NCI-H774 (cell line): Measurements from ENCODE around the gene RAF1.
"Not testable (repeated sequence)": the region's sequence is repeated elsewhere in the genome, so short reads cannot be mapped to it uniquely, and the experiment has no call there.

Source experiments
- DNase-seq: peaks from one replicate; lab custom pipeline; 2025; lab: John Stamatoyannopoulos, UW

The RAF1 gene

DNA sequence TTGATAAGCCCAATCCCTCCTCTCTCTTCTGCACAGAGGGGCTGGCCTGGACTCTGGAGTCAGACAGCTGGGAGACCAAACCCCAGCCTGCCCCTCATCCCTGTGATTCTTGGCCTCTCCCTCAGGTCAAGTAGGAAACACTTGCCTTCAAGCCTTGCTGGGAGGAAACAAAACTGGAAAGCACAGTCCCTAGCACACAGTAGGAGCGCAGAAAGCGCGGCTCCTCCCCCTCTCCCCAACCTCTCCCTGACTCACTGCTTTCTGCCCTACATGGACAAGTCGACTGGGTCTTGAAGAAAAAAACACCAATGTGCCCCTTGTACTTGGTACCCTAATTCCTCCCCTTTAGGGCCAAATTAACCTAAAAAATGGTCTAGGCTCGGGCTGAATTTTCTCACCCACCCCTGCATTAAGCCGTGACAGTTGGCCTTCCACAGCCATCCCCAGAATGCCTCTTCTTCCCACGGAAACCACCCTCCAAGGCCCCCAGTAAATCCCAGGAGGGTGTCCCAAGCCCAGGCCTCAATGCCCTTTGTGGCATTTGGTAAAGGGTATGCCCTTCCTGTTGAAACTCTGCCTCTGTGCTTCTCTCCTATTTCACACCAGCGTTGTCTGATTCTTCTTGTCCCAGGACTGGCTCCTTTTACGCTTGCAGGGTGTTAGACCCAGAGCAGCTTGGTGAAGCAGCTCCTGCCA is 11.3 kb upstream of the RAF1 start:
- DNase-seq, result no peak

DNA sequence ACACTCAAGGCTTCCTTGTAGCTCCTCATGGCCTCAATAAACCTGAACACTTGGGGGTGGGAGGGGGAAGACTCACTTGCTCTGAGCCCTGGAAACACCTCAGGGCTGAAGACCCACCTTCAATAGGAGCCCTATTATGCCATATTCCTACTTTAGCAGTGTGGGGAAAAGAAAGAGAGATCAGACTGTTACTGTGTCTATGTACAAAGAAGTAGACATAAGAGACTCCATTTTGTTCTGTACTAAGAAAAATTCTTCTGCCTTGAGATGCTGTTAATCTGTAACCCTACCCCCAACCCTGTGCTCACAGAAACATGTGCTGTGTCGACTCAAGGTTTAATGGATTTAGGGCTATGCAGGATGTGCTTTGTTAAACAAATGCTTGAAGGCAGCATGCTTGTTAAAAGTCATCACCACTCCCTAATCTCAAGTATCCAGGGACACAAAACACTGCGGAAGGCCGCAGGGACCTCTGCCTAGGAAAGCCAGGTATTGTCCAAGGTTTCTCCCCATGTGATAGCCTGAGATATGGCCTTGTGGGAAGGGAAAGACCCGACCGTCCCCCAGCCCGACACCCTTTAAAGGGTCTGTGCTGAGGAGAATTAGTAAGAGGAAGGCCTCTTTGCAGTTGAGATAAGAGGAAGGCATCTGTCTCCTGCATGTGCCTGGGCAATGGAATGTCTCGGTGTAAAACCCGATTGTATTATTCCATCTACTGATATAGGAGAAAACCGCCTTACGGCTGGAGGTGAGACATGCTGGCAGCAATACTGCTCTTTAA is 10.2 kb upstream of the RAF1 start:
- DNase-seq, result not testable (repeated sequence)

DNA sequence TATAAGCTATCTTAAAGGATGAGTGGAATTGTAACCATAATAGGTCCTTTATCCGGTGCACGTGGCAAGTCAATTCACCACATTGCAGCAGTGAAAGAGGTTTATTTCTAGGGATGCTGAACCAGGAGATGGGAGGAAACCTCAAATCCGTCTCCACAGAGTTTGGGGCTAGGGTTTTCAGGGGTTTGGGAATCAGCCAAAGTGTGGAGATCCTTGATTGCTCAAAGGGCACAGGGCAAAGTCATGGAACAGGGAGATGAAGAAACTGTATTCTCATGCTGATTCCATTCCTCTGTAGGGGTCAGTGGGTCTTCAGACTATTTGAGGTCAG is 7.2 kb upstream of the RAF1 start:
- DNase-seq, result no peak

DNA sequence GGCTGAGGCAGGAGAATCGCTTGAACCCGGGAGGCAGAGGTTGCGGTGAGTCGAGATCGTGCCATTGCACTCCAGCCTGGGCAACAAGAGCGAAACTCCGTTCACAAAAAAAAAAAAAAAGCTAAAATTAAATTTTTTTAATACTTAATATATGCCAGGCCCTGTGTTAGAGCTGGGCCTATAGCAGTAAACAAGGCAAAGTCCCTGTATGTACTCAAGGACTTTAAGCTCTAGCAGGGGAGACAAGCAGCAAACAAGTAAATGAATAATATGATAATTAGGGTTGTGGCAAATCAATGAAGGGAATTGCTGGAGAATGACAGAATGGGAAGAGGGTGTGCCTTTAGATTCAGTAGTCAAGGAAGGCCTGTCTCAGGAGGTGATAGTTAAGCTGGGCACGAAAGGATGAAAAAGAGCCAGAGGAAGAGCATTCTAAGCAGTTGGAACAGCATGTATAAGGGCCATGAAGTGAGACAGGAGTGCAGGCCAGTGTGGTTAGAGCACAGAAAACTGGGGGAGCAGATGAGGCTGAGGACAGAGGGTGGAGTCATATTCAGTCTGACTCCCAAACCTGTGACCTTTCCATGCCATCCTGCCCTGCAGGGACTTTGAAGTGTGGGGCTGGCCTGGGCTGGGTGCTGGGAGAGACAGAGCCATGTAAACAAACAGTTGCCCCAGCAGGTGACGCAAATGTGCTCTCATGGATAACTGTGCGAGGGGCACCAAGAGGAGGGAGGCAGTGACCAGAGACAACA is 6.6 kb upstream of the RAF1 start:
- no peak for DNase-seq

DNA sequence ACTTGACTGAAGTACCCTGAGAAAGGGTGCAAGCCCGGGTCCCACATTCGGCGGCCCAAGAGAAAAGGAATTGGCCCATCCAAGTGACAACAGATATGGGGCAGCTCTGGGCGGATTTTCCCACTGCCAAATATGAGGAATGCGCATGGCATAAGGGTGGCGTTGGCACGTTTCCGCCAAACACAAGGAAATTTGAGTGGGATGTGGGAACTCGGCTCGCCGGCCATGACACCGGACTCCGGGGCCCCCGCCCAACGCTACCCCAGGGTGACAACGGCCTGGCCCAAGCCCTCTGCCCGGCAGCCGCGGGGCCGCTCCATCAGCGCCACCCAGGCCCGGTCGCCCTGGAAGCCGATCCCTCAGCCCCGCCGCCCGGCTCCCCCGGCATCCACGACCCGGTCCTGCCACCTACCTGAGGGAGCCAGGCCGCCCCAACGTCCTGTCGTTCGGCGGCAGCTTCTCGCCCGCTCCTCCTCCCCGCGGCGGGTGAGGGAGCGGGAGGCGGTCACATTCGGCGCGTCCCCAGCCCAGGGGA is 449 bp downstream of the RAF1 start:
- DNase-seq, result no peak

DNA sequence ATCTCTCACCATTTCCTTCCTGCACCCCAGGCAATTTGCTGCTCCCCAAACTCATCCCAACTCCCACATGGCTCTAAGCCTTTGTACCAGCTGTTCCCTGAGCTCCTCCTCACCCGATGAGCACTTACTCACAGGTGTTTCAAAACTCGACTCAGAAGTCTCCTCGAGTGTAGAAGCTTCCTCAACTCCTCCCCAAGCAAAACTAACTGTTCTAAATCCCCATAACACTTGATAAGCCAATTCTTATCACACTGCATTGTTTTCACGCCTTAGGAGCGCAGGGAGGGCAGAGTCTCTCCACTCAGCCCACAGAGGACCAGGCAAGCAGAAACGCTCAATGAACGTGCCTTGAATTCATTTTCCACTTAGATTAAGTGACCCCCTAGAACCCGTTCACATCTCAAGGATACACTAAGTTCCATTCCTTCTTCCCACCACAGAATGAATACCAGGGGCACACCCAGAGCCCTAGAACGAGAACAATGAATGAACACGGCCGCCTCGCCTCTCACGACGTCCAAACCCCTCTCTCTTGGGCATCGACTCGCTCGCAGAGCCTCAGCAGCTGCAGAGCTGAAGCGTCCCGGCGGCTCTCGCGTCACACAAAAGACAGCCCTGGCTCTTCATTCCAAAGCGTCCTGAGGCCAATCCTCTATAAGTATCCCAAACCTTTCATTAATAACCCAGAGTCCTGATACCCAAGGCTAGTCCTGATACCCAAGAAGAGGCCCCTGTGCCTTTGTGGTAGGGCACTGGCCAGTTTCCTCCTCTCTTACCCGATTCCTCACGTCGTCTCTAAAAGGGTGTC is 1.1 kb downstream of the RAF1 start:
- DNase-seq, result no peak

DNA sequence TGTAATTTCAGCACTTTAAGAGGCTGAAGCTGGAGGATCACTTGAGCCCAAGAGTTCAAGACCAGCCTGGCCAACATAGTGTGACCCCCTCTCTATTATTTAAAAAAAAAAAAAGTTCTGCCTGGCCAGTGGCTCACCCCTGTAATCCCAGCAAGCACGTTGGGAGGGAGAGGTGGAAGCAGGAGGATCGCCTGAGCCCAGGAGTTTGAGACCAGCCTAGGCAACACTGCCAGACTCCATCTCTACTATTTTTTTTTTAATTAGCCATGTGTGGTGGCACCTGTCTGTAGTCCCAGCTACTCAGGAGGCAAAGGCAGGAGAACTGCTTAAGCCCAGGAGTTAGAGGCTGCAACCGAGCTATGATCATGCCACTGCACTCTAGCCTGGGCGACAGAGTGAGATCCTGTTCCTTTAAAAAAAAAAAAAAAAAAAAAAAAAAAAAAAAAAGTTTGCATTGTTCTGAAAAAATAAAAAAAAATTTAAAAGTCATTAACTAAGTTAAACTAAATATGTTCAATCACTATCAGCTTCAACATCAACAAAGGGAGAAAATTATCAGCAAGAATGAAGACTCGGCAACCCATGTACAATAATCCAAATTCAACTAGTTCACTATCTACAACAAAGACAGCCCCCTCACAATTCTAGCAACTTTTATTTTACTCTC is 1.9 kb downstream of the RAF1 start:
- no peak for DNase-seq

DNA sequence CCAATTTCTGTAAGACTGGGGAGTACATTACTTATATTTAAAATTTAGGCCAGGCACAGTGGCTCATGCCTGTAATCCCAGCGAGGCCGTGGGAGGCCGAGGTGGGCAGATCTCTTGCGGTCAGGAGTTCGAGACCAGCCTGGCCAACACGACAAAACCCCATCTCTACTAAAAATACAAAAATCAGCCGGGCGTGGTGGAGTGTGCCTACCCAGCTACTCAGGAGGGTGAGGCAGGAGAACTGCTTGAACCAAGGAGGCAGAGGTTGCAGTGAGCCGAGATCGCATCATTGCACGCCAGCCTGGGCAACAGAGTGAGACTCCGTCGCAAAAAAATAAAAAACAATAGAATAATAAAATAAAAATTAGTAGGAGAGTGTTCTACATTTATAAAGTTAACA is 2.5 kb downstream of the RAF1 start:
- not testable (repeated sequence) for DNase-seq

DNA sequence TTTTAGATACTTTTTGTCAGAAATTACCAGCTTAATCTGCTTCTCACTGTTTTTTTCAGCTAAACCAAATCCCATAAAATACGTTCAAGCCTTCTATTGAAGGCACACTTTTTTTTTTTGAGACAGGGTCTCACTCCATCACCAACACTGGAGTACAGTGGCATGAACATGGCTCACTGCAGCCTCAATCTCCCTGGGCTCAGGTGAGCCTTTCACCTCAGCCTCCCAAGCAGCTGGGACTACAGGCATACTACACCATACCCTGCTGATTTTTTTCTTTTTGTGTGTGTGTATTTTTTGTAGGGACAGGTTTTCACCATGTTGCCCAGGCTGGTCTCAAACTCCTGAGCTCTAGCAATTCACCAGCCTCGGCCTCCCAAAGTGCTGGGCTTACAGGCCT is 3.7 kb downstream of the RAF1 start:
- no peak for DNase-seq

DNA sequence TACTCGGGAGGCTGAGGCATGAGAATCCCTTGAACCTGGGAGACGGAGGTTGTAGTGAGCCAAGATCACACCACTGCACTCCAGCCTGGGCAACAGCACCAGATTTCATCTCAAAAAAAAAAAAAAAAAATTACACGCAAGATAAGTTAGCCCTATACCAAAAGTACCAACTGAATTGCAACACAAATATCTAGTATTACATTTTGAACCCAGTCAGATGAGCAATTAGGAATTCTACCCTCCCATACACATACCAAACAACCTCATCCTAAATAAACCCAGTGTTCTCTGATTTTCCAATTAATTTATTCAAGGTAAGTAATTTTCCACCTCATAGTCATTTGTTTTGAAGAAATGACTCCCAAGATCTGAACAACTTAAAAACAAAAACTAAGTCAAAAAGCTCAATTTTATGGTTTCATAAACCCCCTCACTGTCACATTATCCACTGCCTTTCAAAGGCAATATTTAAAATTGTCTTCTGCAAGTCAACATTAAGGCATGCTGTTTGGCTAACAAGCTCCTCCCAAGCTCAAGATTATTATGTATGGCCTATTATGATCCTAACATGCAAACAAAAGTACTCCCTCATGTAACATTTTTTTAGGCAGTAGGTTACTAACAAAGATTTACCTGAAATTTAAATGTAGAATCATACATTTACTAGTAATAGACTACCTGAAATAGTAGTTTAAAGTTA is 4.5 kb downstream of the RAF1 start:
- no peak for DNase-seq

DNA sequence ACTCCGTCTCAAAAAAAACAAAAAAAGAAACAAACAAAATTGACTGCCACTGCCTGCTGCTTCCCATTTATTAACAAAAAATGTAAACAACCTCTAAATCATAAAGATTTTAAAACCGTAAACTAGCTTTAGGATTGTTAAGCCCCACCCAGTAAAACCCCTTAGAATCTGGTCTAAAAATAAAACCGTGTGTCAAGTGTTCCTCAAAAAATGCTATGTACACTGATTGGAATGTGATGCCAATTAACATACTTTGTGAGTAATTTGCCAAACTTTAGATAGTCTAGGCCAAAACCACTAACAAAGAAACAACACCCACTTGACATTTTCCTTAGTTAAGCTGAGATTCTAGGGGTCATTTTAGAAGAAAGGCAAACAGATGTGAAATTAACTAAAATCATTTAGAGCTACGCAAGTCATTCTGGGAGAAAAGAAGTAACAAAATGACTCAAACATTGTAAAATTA is 5.3 kb downstream of the RAF1 start:
- no peak for DNase-seq

DNA sequence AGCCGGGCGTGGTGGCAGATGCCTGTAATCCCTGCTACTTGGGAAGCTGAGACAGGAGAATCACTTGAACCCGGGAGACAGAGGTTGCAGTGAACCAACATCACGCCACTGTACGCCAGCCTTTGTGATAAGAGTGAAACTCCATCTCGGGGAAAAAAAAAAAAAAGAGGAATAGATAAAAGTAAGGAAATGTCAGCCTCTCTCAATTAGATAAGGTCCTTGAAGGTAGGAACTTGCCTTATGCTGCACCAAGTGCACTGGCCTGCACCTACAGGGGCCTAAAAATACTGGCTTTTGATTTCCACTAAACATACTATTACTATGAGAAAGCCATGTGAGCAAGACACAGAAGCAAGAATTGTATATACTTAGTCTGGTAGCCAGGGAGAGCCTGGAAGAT is 7.1 kb downstream of the RAF1 start:
- no peak for DNase-seq

DNA sequence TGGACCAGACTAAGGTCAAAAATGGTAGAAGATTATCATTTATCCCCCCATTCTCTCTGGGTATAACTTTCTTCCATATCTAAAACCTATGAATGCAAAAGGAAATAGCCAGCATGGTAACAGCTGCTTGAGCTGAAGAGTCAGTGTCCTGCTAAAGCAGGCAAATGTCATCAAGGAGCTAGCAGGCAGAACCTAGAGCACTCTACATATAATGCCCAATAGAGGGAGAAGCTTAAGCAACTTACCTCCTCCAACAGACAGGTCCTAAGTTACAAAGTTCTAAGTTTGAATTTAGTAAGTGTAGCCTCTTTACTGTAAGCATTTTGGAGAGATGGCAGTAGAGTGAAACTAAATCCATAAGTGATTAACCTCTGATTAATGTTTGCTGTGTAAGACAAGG is 7.7 kb downstream of the RAF1 start:
- DNase-seq, result no peak

DNA sequence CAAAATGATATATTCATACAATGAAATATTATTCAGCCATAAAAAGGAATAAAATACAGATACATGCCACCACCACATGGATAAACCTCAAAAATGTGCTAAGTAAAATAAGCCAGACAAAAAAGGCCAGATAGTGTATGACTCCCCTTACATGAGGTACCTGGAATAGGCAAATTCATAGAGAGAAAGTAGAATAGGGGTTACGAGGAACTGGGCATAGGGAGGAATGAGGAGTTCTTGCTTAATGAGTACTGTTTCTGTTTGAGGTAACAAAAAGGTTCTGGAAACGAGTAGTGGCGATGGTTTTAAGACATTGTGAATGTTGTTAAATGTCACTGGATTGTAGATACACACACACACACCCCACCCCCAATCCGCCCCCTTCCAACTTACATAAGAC is 8.2 kb downstream of the RAF1 start:
- DNase-seq, result no peak

DNA sequence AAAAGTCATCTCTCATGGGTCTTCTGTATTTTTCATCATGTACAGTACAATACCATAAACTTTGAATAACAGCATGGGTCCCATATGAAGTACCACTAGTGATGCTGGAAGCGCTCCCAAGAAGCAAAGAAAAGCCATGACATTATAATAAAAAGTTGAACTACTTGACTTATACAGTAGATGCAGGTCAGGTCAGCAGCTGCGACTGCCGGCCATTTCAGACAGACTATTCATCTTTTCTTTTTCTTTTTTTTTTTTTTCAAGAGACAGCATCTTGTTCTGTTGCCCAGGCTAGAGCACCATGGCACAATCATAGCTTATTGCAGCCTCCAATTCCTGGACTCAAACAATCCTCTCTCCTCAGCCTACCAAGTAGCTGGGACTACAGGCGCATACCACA is 10.2 kb downstream of the RAF1 start:
- DNase-seq, result no peak

DNA sequence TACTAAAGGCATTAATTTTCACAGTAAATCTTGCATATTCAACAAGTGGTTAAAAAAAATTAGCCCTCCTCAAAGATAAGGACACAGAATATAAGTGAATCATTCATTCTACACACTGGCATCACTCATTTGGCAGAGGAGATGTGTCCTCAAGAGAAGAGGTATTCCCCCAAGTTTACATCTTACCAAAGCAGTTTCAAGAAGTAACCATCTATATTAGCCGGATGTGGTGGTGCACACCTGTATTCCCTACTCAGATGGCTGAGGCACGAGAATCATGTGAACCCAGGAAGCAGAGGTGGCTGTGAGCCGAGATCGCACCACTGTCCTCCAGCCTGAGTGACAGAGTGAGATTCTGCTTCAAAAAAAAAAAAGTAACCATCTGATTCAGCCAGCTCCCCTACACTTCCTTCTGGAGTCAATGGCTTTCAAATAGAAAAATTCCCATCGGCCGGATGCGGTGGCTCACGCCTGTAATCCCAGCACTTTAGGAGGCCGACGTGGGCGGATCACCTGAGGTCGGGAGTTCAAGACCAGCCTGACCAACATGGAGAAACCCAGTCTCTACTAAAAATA is 15.4 kb downstream of the RAF1 start:
- DNase-seq, result no peak

DNA sequence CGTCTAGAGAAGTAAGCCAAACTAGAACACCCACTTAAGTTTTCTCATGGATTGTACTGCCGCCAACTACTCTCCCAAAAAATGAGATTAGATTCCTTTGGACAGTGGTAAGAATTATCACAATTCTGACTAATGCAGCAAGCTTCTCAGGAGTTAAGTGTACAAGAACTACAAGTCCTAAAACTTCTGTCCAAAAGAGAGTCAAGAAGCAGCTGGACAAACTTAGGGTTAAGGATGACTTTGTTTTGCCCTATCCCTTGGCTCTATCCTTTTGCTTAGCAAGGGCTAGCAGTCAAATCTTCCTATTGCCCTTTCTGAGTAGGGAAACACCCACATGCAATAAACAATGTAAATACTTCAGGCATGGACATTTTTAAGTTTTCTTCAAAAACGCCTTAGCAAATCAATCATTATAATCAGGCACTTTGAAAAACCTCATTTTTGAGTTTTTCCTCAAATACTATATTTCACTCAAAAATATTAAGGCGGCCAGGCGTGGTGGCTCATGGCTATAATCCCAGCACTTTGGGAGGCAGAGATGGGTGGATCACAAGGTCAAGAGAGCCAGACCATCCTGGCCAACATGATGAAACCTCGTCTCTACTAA is 19.5 kb downstream of the RAF1 start:
- DNase-seq, result no peak

DNA sequence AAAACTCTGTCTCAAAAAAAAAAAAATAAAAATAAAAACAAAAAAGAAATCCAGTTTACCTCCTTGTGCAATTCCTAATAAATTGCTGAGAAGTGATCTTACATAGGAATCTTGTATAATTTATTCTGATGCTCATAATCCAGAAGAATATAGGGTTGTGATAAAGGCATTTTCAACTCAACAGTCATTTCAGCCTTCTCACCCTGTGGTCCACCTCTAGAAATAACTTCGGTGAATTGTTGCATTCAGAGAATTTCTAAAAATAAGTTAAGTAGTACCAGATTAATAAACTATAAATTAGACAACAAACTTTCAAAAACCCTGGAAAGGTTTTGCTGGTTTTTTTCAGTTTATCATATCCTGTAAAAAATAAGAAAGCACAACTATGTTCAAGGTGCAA is 20.2 kb downstream of the RAF1 start:
- DNase-seq, result no peak

DNA sequence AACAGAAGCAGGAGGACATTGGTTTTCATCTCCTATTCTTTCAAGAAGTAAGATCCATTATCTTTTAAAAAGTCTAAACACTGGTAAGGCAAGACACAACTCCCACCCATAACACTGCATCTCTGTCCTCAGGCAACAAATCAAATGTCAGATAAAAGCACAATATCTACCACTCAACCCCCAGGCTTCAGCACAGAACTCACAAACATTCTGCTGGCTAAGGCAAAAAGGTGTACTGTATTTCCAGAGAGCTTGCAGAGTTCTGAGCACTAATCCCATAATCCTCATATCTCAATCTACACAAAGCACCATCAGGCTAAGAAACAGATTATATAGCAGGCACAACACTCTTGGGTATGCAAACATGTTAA is 20.9 kb downstream of the RAF1 start:
- DNase-seq, result no peak

DNA sequence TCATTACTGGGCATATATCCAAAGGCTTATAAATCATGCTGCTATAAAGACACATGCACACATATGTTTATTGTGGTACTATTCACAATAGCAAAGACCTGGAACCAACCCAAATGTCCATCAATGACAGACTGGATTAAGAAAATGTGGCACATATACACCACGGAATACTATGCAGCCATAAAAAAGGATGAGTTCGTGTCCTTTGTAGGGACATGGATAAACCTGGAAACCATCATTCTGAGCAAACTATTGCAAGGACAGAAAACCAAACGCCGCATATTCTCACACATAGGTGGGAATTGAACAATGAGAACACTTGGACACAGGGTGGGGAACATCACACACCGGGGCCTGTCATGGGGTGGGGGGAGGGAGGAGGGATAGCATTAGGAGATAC is 23.1 kb downstream of the RAF1 start:
- DNase-seq, result not testable (repeated sequence)
